ENCODE results near the gene SNAP91.

- TF ChIP-seq, protein P1, sequence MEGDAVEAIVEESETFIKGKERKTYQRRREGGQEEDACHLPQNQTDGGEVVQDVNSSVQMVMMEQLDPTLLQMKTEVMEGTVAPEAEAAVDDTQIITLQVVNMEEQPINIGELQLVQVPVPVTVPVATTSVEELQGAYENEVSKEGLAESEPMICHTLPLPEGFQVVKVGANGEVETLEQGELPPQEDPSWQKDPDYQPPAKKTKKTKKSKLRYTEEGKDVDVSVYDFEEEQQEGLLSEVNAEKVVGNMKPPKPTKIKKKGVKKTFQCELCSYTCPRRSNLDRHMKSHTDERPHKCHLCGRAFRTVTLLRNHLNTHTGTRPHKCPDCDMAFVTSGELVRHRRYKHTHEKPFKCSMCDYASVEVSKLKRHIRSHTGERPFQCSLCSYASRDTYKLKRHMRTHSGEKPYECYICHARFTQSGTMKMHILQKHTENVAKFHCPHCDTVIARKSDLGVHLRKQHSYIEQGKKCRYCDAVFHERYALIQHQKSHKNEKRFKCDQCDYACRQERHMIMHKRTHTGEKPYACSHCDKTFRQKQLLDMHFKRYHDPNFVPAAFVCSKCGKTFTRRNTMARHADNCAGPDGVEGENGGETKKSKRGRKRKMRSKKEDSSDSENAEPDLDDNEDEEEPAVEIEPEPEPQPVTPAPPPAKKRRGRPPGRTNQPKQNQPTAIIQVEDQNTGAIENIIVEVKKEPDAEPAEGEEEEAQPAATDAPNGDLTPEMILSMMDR (IDR thresholded peaks at IDR 0.05; ENCODE audit: poor library complexity), result no peak
- TF ChIP-seq EZH2 (IDR thresholded peaks at IDR 0.05; ENCODE audit: borderline replicate concordance), result no peak
Measured at GRCh38 chr6:83633149-83633548, 75.8 kb downstream of the SNAP91 start.
